IPS DF 6.9 (cell line): ENCODE measurements around the gene IL4.

Experiments
- DNase-seq: peaks from one replicate; pipeline ENCODE4 v3.0.0-alpha.2; 2013; ENCODE audit warnings: low read depth, low spot score
- H3K27ac ChIP-seq: one replicate; pipeline ENCODE4 v1.5.1; 2013; ENCODE audit warnings: low read length, control low read depth
- H3K27me3 ChIP-seq: 2 replicates; pipeline ENCODE4 v1.6.1; 2013; ENCODE audit warnings: mild to moderate bottlenecking, low read length; ENCODE audit not compliant: control insufficient read depth, insufficient read depth
- H3K36me3 ChIP-seq: 2 replicates; pipeline ENCODE4 v1.6.1; 2013; ENCODE audit warnings: low read length; ENCODE audit not compliant: control insufficient read depth, insufficient read depth
- H3K4me1 ChIP-seq: 2 replicates; pipeline ENCODE4 v1.6.1; 2013; ENCODE audit warnings: low read length; ENCODE audit not compliant: control insufficient read depth, insufficient read depth
- H3K4me3 ChIP-seq: 2 replicates; pipeline ENCODE4 v1.5.1; 2013; ENCODE audit warnings: mild to moderate bottlenecking, low read length
- H3K9me3 ChIP-seq: 2 replicates; pipeline ENCODE4 v1.6.1; 2013; ENCODE audit warnings: low read length, inconsistent platforms; ENCODE audit not compliant: control insufficient read depth, insufficient read depth
- WGBS: extraction: QIAGEN DNeasy Blood & Tissue Kit; methylation state at CpG from one replicate; pipeline ENCODE4 v1.1.7; 2013; ENCODE audit warnings: mixed read lengths, missing lambda C conversion rate; ENCODE audit not compliant: insufficient read length, insufficient coverage; 5-methylcytosine and 5-hydroxymethylcytosine counted together

IL4 gene

DNA sequence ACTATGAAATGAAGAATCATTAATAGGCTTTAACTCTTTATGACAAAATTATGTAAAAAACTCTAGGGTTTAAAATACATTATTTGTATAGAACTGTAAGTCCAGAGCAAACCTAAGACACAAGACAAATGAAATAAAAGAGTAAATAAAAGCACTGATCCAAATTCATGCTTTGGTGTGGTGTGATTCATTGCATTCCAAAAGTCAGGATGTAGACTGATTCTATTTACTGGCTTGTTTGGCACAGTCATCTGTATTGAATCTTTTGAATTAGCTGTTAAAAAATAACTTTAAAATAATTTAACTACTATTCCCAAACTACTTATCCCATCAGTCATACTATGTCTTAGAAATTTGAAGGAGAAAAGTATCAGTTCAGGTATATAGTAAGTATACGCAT lies 31.1 kb downstream of the IL4 start:
- Histone ChIP-seq H3K9me3 (no peaks in the 10 kb centered on the region), H3K27me3 (no peaks in the 10 kb centered on the region), H3K36me3 (no peaks in the 10 kb centered on the region), H3K4me1 (no peaks in the 10 kb centered on the region), H3K27ac (no peak overlapping the region), H3K4me3 (no peak overlapping the region)
- DNase-seq: no peak
- no CpG with 5 or more reads among the region's 1 CpG for WGBS

DNA sequence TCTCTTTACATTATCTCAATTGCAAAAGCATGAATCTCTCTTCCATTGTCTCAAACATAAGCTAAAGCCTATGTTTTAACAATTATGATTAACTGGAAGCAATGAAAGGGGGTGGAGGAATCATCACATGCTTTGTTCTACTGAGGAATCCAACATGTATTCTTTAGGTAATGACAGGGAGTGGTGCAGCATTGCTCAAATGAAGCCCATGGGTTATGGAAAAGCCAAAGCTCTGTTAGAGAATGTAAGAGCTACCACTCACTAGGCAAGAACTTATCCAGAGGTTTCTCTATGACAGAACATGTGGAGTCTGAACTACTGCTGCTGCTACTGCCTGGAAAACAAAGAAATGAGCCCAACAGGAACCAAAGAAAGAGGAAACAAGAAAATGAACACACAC lies 34.9 kb downstream of the IL4 start:
- no peaks in the 10 kb centered on the region for H3K27me3 ChIP-seq
- no peak overlapping the region for H3K27ac ChIP-seq
- DNase-seq: no peak
- no peaks in the 10 kb centered on the region for H3K4me1 ChIP-seq
- no peaks in the 10 kb centered on the region for H3K9me3 ChIP-seq
- H3K36me3 ChIP-seq: no peaks in the 10 kb centered on the region
- H3K4me3 ChIP-seq: no peak overlapping the region

DNA sequence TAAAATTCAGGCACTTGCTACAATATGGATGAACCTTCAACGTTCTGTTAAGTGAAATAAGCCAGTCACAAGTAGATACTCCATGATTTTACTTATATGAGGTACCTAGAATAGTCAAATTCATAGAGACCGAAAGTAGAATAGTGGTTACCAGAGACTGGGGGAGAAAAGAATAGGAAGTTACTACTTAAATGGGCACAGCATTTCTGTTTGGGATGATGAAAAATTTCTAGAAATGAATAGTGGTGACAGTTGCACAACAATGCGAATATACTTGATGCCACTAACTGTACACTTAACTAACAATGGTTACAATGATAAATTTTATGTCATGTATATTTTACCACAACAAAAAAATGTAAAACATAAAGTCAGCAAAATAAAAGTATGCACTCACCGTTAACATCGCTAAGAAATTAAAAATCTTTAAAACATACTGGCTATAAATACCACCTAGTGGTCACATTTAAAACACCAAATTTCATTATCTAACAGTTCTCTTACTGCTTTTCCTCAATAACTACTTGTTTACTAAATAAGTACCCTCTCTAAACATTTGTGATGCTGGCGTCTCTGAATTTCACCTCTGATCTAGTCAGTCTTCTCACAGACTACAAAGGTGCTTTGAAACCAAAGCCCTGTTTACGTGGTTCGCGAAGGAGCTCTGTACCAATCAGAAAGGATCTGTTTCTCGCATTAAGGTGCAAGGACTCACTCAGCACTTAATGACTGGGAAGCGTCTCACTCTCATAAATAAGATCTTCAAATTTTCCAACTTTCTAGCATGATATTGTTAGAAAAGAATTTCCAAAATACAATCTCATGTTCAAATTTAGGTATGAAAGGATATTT lies 40.9 kb downstream of the IL4 start:
- Histone ChIP-seq H3K4me3 (no peak overlapping the region), H3K4me1 (no peaks in the 10 kb centered on the region)
- no peak for DNase-seq

DNA sequence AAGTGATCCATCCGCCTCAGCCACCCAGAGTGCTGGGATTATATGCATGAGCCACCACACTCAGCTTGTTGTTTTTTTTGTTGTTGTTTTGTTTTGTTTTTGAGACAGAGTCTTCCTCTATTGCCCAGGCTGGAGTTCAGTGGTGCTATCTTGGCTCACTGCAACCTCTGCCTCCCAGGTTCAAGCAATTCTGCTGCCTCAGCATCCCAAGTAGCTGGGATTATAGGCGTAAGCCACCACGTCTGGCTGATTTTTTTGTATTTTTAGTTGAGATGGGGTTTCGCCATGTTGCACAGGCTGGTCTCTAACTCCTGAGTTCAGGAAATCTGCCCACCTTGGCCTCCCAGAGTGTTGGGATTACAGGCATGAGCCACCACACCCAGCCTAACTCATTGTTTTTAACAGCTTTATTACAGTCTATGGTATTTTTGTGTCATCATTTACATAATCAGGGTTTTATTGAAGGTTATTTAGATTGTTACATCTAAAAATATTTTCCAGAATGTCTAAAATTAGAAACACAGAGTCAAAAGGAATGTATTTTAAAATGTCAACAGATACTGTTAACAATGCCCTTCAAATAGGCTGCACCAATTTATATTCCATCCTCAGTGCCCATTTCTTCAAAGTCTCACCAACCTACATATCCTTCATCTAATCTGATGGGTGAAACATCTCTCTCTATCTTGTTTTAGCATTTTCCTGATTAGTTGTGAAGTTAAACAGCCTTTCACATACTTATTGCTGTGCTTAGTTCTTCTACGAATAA lies 44.9 kb downstream of the IL4 start:
- no peaks in the 10 kb centered on the region for H3K9me3 ChIP-seq
- H3K27ac ChIP-seq: no peak overlapping the region
- H3K4me1 ChIP-seq: no peaks in the 10 kb centered on the region
- H3K27me3 ChIP-seq: no peaks in the 10 kb centered on the region
- no CpG with 5 or more reads among the region's 5 CpGs for WGBS
- no peaks in the 10 kb centered on the region for H3K36me3 ChIP-seq
- H3K4me3 ChIP-seq: no peak overlapping the region
- DNase-seq: no peak

More for the DNA sequence above, 40.9 kb downstream of the IL4 start:
- Histone ChIP-seq H3K27me3 (no peaks in the 10 kb centered on the region), H3K9me3 (no peaks in the 10 kb centered on the region), H3K27ac (no peak overlapping the region), H3K36me3 (no peaks in the 10 kb centered on the region)
- 100% methylated on average over 1 of the region's 11 CpGs for WGBS

DNA sequence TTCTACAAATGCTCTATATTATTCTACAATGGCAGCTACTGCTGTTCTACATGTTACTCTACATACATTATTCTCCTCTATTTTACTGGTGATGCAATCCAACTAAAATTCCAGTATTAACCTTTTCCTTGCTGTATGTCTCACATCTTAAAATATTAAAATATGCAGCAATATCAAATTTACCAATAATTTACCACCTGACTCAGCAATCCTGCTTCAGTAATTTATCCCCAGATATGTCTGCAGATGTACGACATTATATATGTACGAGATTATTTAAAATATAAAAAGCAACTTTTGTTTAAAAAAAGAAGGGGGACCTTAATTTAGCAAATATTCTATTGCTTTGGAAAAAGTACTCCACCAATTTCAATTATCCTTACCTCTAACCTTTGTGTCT lies 52.0 kb downstream of the IL4 start:
- no peaks in the 10 kb centered on the region for H3K36me3 ChIP-seq
- H3K27ac ChIP-seq: no peak overlapping the region
- H3K4me1 ChIP-seq: no peaks in the 10 kb centered on the region
- no peak for DNase-seq
- no peaks in the 10 kb centered on the region for H3K27me3 ChIP-seq
- H3K9me3 ChIP-seq: no peaks in the 10 kb centered on the region
- H3K4me3 ChIP-seq: no peak overlapping the region
- no CpG with 5 or more reads among the region's 2 CpGs for WGBS

DNA sequence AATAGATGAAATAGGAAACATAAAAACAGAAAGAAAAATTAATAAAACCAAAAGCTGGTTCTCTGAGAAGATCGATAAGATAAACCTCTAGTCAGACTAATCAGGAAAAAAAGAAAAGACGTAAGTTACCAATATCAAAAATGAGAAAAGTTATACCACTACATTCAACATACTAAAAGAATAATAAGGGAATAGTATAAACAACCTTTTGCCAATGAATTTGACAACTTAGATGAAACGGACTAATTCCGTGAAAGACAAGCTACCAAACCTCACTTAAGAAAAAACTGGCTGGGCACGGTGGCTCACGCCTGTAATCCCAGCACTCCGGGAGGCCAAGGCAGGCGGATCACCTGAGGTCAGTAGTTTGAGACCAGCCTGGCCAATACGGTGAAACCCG lies 56.1 kb downstream of the IL4 start:
- no peak for DNase-seq
- Histone ChIP-seq H3K4me3 (no peak overlapping the region), H3K36me3 (no peaks in the 10 kb centered on the region), H3K4me1 (no peaks in the 10 kb centered on the region), H3K9me3 (no peaks in the 10 kb centered on the region), H3K27ac (no peak overlapping the region), H3K27me3 (no peaks in the 10 kb centered on the region)
- WGBS: no CpG with 5 or more reads among the region's 10 CpGs
